K562 (cell line): ENCODE measurements around the gene NUP88. TPM values are rescaled to one million over a fixed set of nuclear protein-coding genes. Genes with fewer than 3 reads are reported as not detected.

ENCODE experiments used
- ATF7 ChIP-seq: fragments of 450-650 bp; IDR thresholded peaks from 2 replicates; pipeline ENCODE4 v1.7.1; 2014; ENCODE audit warnings: mild to moderate bottlenecking, moderate library complexity
- BCLAF1 ChIP-seq, 2 experiments: fragments of 450-650 bp in 1 of 2; IDR thresholded peaks; 2 replicates each; pipeline ENCODE4 v1.6.1; 2011 to 2017; ENCODE audit warnings: low read depth in 2 of 2, antibody characterized with exemption in 1 of 2, borderline replicate concordance in 1 of 2, low read length in 1 of 2, mild to moderate bottlenecking in 1 of 2, mixed read lengths in 1 of 2; ENCODE audit not compliant: control insufficient read depth in 1 of 2
- BRD9 ChIP-seq: fragments of 450-650 bp; IDR thresholded peaks from 2 replicates; pipeline ENCODE4 v1.6.1; 2018; ENCODE audit warnings: low read depth; ENCODE audit not compliant: partially characterized antibody
- CHCHD3 ChIP-seq: fragments of 250-450 bp; sonication (Bioruptor Pico); IDR thresholded peaks from 2 replicates; pipeline ENCODE4 v2.1.2; 2022; ENCODE audit warnings: mild to moderate bottlenecking
- CLOCK ChIP-seq: fragments of 250-450 bp; sonication (Bioruptor Pico); IDR thresholded peaks from 2 replicates; pipeline ENCODE4 v1.4.0; 2020; ENCODE audit warnings: mild to moderate bottlenecking, moderate library complexity, borderline replicate concordance
- CTCF ChIP-seq, 3 experiments: IDR thresholded peaks in 2 of 3; conservative IDR thresholded peaks in 1 of 3; 2 replicates each; pipeline ENCODE4 v1.5.1; 2011 to 2012; ENCODE audit warnings: low read length in 3 of 3, mild to moderate bottlenecking in 3 of 3, control low read depth in 2 of 3, improper control_type of control experiment in 1 of 3, inconsistent platforms in 1 of 3, low read depth in 1 of 3, mixed read lengths in 1 of 3, moderate library complexity in 1 of 3; ENCODE audit not compliant: insufficient read depth in 2 of 3
- ETV5 ChIP-seq: sonication (generic); formaldehyde crosslinking; IDR thresholded peaks from 2 replicates; pipeline ENCODE4 v1.4.0; 2020; ENCODE audit warnings: low read depth, mild to moderate bottlenecking, missing genetic modification reagents
- HNRNPL ChIP-seq: fragments of 200-400 bp; formaldehyde crosslinking; IDR thresholded peaks from 2 replicates; pipeline ENCODE4 v1.6.1; 2017; ENCODE audit warnings: low read depth, mild to moderate bottlenecking, low read length
- IRF1 ChIP-seq: sonication (generic); formaldehyde crosslinking; IDR thresholded peaks from 2 replicates; pipeline ENCODE4 v1.8.0; 2022; ENCODE audit warnings: missing genetic modification reagents, mild to moderate bottlenecking, borderline replicate concordance
- POLR2A ChIP-seq: fragments of 450-650 bp; conservative IDR thresholded peaks from 2 replicates; pipeline ENCODE4 v1.6.1; 2016
- RBFOX2 ChIP-seq: fragments of 200-400 bp; formaldehyde crosslinking; IDR thresholded peaks from 2 replicates; pipeline ENCODE4 v1.6.1; 2017; ENCODE audit warnings: low read depth, mild to moderate bottlenecking, low read length, moderate library complexity
- ZBTB2 ChIP-seq: fragments of 450-650 bp; IDR thresholded peaks from 2 replicates; pipeline ENCODE4 v1.6.1; 2016; ENCODE audit warnings: antibody characterized with exemption
- ZBTB26 ChIP-seq: fragments of 450-650 bp; formaldehyde crosslinking; IDR thresholded peaks from 2 replicates; pipeline ENCODE4 v1.4.0; 2022; ENCODE audit warnings: missing genetic modification characterization
- ZNF316 ChIP-seq: fragments of 450-650 bp; IDR thresholded peaks from 2 replicates; pipeline ENCODE4 v1.6.1; 2016
- ZNF778 ChIP-seq: fragments of 450-650 bp; formaldehyde crosslinking; IDR thresholded peaks from 2 replicates; pipeline ENCODE4 v1.4.0; 2020; ENCODE audit warnings: mild to moderate bottlenecking, moderate library complexity
- polyA plus RNA-seq, 8 experiments: library from polyadenylated mRNA; depleted of rRNA in 4 of 8; stranded (reverse) in 5 of 8; unstranded in 3 of 8; fragments of >200 nt; fragmentation: Nextera tagmentation in 2 of 8; fragmentation: Illumina TruSeq in 1 of 8; extraction: Ambion mirVana in 2 of 8; extraction: Trizol in 1 of 8; gene quantifications; 2 replicates each; pipeline versions ENCODE4 v1.2.1 to v1.2.3, GENCODE V29; 2011 to 2014; ENCODE audit warnings: inconsistent platforms in 1 of 8, missing spikeins in 1 of 8
- total RNA-seq, 7 experiments: library from RNA; depleted of rRNA in 6 of 7; stranded (reverse); fragments of >200 nt in 6 of 7; fragmentation: Illumina TruSeq in 2 of 7; extraction: Trizol in 2 of 7; gene quantifications; 2 replicates each; pipeline versions ENCODE4 v1.2.1 to v1.2.3, GENCODE V29; 2011 to 2021; ENCODE audit warnings: low replicate concordance in 1 of 7

NUP88 gene
- total and polyA plus RNA-seq, 9 of the 15 experiments (the other 6 are each of a cell fraction or from before 2014, with no cell fraction given): 59.9 to 160 (median 119) TPM

- TF ChIP-seq BCLAF1 (IDR thresholded peaks at IDR 0.05; ENCODE audit: borderline replicate concordance in 1 of 2, control insufficient read depth in 1 of 2, low read depth in 2 of 2, low read length in 1 of 2): no peak
- TF ChIP-seq ZBTB26 (CRISPR knock-in tag): no peak
- no peak for TF ChIP-seq ZNF316
- peak; percentile 59 for TF ChIP-seq ATF7
- no peak for TF ChIP-seq HNRNPL
- peak; percentile 85 for TF ChIP-seq ETV5 (CRISPR knock-in tag)
- TF ChIP-seq POLR2A: peak; percentile 67; the same call in 1 of the 2 replicates
- TF ChIP-seq RBFOX2: peak; percentile 92
- TF ChIP-seq CHCHD3 (CRISPR knock-in tag): no peak
- no peak for TF ChIP-seq ZNF778 (CRISPR knock-in tag)
- no peak for TF ChIP-seq BRD9
- TF ChIP-seq CTCF (IDR thresholded peaks at IDR 0.05 in 2 of 3, conservative IDR thresholded peaks at IDR 0.05 in 1 of 3; ENCODE audit: insufficient read depth in 2 of 3, low read depth in 1 of 3, low read length in 3 of 3): peak; percentile 93 to 98 (median 98)
- peak; percentile 26; the same call in 1 of the 2 replicates for TF ChIP-seq ZBTB2
- no peak for TF ChIP-seq CLOCK (CRISPR knock-in tag)
- no peak for TF ChIP-seq IRF1
These were observed 19.4 kb upstream of the NUP88 start, which contains the start of gene C1QBP (continued) for GRCh38 chr17:5438716-5439445.
